Measurements from ENCODE around the gene TCERG1L.

TCERG1L gene

GRCh38 chr10:131355056-131355455, 43.5 kb upstream of the TCERG1L start:
- TF ChIP-seq POLR2AphosphoS5 (IDR thresholded peaks at IDR 0.05; ENCODE audit: low read depth, low read length) = no peak
- no peak for TF ChIP-seq REST (IDR thresholded peaks at IDR 0.05; ENCODE audit: insufficient read depth in 1 of 2, low read depth in 2 of 2, low read length in 2 of 2)
- TF ChIP-seq TAF1 (IDR thresholded peaks at IDR 0.05; ENCODE audit: borderline replicate concordance, insufficient read depth, low read length) = no peak
- TF ChIP-seq FOXP2 (optimal IDR thresholded peaks at IDR 0.05; ENCODE audit: borderline replicate concordance, extremely low read depth, extremely low read length, insufficient read depth) = no peak

- TF ChIP-seq POLR2AphosphoS5 (IDR thresholded peaks at IDR 0.05; ENCODE audit: low read depth, low read length) = no peak
- peak; percentile 67 to 91; a peak in 3 of 4 replicates for TF ChIP-seq REST (IDR thresholded peaks at IDR 0.05; ENCODE audit: insufficient read depth in 1 of 2, low read depth in 2 of 2, low read length in 2 of 2)
- no peak for TF ChIP-seq SIN3A (IDR thresholded peaks at IDR 0.05; ENCODE audit: borderline replicate concordance, insufficient read depth, low read length)
Observed at GRCh38 chr10:131354380-131354779, 42.9 kb upstream of the TCERG1L start.

- TF ChIP-seq REST (IDR thresholded peaks at IDR 0.05; ENCODE audit: insufficient read depth in 1 of 2, low read depth in 2 of 2, low read length in 2 of 2) = no peak
- no peak for TF ChIP-seq POLR2AphosphoS5 (IDR thresholded peaks at IDR 0.05; ENCODE audit: low read depth, low read length)
- no peak for TF ChIP-seq TAF1 (IDR thresholded peaks at IDR 0.05; ENCODE audit: borderline replicate concordance, insufficient read depth, low read length)
- no peak for TF ChIP-seq FOXP2 (optimal IDR thresholded peaks at IDR 0.05; ENCODE audit: borderline replicate concordance, extremely low read depth, extremely low read length, insufficient read depth)
Observed at GRCh38 chr10:131352765-131353290, 41.3 kb upstream of the TCERG1L start.

- no peak for TF ChIP-seq POLR2AphosphoS5 (IDR thresholded peaks at IDR 0.05; ENCODE audit: low read depth, low read length)
Observed at GRCh38 chr10:131350660-131351059, 39.1 kb upstream of the TCERG1L start.

GRCh38 chr10:131350245-131350644, 38.7 kb upstream of the TCERG1L start:
- TF ChIP-seq FOXP2 (optimal IDR thresholded peaks at IDR 0.05; ENCODE audit: borderline replicate concordance, extremely low read depth, extremely low read length, insufficient read depth) = no peak
- no peak for TF ChIP-seq REST (IDR thresholded peaks at IDR 0.05; ENCODE audit: insufficient read depth in 1 of 2, low read depth in 2 of 2, low read length in 2 of 2)
- TF ChIP-seq POLR2AphosphoS5 (IDR thresholded peaks at IDR 0.05; ENCODE audit: low read depth, low read length) = no peak
- TF ChIP-seq SIN3A (IDR thresholded peaks at IDR 0.05; ENCODE audit: borderline replicate concordance, insufficient read depth, low read length) = no peak
- TF ChIP-seq TAF1 (IDR thresholded peaks at IDR 0.05; ENCODE audit: borderline replicate concordance, insufficient read depth, low read length) = no peak
